A549 treated with AZD2906 at 1 μM for 4 hours (cell line): ENCODE measurements around the gene SLAIN1. TPM values are rescaled to one million over a fixed set of nuclear protein-coding genes. Genes with fewer than 3 reads are reported as not detected.

Experiments
- total RNA-seq: library from RNA; stranded (reverse); fragments of 200-300 nt; extraction: Qiagen RNA extraction; gene quantifications from 5 replicates; pipeline ENCODE4 v1.2.3, GENCODE V29; 2022

SLAIN1 gene
- 0.45 to 0.76 TPM (median 0.58 TPM) in 5 replicates for total RNA-seq

DNA sequence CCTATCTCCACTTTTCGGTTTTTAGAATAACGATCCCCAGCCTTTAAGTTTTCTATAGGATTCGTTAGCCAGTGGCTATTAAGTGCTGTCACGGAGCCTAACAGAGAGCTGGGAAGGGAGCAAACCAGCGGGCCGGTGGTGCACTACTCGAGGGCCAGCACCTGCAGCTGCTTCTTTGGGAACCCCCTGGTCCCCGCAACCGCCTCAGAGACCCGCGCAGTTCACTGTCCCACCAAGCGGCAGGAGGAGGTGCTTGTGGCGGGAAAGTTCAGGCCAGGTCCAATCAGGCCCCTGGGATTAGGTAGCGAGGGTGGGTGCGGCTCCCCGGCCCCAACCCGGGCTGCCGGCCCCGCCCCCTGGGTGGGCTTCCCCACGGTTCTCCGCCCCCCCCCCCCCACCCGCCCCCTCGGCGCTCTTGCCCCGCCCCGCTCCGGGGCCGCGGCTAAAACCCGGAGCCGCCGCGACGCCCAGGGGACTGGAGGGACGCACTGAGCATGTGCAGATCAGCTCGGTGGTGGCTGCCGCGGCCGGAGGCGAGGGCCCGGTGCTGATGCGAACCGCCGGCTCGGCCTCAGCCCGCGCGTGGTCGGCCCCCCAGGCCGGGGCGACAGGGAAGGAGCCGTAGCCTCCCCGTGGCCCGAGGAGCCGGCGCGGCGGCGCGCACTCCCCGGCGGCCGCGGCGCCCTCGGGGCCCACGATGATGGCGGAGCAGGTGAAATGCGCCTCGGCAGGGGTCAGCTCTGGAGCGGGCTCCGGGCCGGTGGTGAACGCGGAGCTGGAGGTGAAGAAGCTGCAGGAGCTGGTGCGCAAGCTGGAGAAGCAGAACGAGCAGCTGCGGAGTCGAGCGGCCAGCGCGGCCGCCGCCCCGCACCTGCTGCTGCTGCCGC, at the start of gene SLAIN1:
Gene SLAIN1, plus strand, starts transcription at position 471 of the 887 bp plus-strand sequence. Its CDS starts 227 bp downstream, at position 698.

Other genes starting within 250 kb of the SLAIN1 start
- gene SCEL, start 162.0 kb upstream of the SLAIN1 start, total RNA-seq = 0.85 to 1.3 TPM (median 1.1 TPM) in 5 replicates
- gene EDNRB, start 221.1 kb downstream of the SLAIN1 start, total RNA-seq = not detected in 5 replicates